K562 (cell line): Measurements from ENCODE around the gene DCPS. TPM values are rescaled to one million over a fixed set of nuclear protein-coding genes. Genes with fewer than 3 reads are reported as not detected.
A peak's percentile ranks its signal among the peaks of the same experiment; 100 is the strongest.

Experiments used
- ETV6 ChIP-seq, 3 experiments: fragments of 150-350 bp in 1 of 3; sonication (generic) in 1 of 3; formaldehyde crosslinking in 1 of 3; IDR thresholded peaks; 2 replicates each; pipeline versions ENCODE4 v1.6.1 to v1.8.0; 2014 to 2022; ENCODE audit warnings: borderline replicate concordance in 2 of 3, low read depth in 2 of 3, antibody characterized with exemption in 1 of 3, low read length in 1 of 3, mild to moderate bottlenecking in 1 of 3, missing genetic modification reagents in 1 of 3
- HNRNPK ChIP-seq: fragments of 200-400 bp; formaldehyde crosslinking; IDR thresholded peaks from one replicate; pipeline ENCODE4 v1.6.1; 2018; ENCODE audit warnings: mild to moderate bottlenecking, low read depth, low read length; ENCODE audit not compliant: poor library complexity, severe bottlenecking
- POLR2G ChIP-seq: fragments of 200-400 bp; formaldehyde crosslinking; IDR thresholded peaks from 2 replicates; pipeline ENCODE4 v1.6.1; 2017; ENCODE audit warnings: low read depth, mild to moderate bottlenecking, antibody characterized with exemption, low read length, moderate library complexity
- REST ChIP-seq, 2 experiments: fragments of 450-650 bp; formaldehyde crosslinking in 1 of 2; IDR thresholded peaks; 2 replicates each; pipeline versions ENCODE4 v1.4.0 to v1.6.1; 2014 to 2020; ENCODE audit warnings: mild to moderate bottlenecking in 2 of 2, borderline replicate concordance in 1 of 2, low read depth in 1 of 2
- polyA plus RNA-seq, 8 experiments: library from polyadenylated mRNA; depleted of rRNA in 4 of 8; stranded (reverse) in 5 of 8; unstranded in 3 of 8; fragments of >200 nt; fragmentation: Nextera tagmentation in 2 of 8; fragmentation: Illumina TruSeq in 1 of 8; extraction: Ambion mirVana in 2 of 8; extraction: Trizol in 1 of 8; gene quantifications; 2 replicates each; pipeline versions ENCODE4 v1.2.1 to v1.2.3, GENCODE V29; 2011 to 2014; ENCODE audit warnings: inconsistent platforms in 1 of 8, missing spikeins in 1 of 8
- total RNA-seq, 7 experiments: library from RNA; depleted of rRNA in 6 of 7; stranded (reverse); fragments of >200 nt in 6 of 7; fragmentation: Illumina TruSeq in 2 of 7; extraction: Trizol in 2 of 7; gene quantifications; 2 replicates each; pipeline versions ENCODE4 v1.2.1 to v1.2.3, GENCODE V29; 2011 to 2021; ENCODE audit warnings: low replicate concordance in 1 of 7
- TF ChIP-seq, protein P1 (sequence below): fragments of 200-400 bp; formaldehyde crosslinking; IDR thresholded peaks from 2 replicates; pipeline ENCODE4 v1.6.1; 2017; ENCODE audit warnings: mild to moderate bottlenecking, low read depth, low read length, moderate library complexity
- TF ChIP-seq, protein P2 (sequence below): fragments of 250-450 bp; sonication (Bioruptor Pico); IDR thresholded peaks from 2 replicates; pipeline ENCODE4 v1.5.0; 2022; ENCODE audit warnings: mild to moderate bottlenecking
- TF ChIP-seq, protein P3 (sequence below), 2 experiments: fragments of 450-650 bp; conservative IDR thresholded peaks; 2 replicates each; pipeline ENCODE4 v1.6.1; 2017; ENCODE audit warnings: mild to moderate bottlenecking in 2 of 2, moderate library complexity in 2 of 2

The DCPS gene
- total and polyA plus RNA-seq, 9 of the 15 experiments (the other 6 are each of a cell fraction or from before 2014, with no cell fraction given): 8.7 to 38.1 (median 17.9) TPM

DNA sequence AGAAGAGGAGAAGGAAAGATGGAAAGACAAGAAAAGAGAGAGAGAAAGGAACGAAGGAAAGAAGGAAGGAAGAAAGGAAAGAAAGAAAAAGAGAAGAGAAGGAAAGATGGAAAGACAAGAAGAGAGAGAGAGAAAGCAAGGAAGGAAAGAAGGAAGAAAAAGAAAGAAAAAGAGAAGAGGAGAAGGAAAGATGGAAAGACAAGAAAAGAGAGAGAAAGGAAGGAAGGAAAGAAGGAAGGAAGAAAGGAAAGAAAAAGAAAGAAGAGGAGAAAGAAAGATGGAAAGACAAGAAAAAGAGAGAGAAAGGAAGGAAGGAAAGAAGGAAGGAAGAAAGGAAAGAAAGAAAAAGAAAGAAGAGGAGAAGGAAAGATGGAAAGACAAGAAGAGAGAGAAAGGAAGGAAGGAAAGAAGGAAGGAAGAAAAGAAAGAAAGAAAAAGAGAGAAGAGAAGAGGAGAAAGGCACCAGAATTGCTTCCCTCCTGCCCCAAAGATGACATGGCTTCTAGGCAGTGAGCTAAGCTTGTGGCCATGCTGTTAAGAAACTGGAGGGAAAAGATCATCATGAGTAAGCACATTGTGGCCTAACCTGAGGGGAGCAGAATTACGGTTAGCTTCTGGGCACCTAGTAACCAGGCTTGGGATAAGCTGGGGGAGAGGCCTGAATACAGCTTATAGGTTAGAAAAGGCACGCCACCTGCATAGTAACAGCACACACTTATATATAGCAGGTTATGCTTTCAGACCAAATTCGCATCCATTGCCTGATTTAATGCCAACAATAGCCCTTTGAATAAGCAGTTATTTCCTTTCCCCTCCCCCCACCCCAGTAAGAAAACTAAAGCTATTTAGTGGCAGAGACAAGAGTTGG, 49.3 kb downstream of the DCPS start (continued):
- TF ChIP-seq, protein P1, sequence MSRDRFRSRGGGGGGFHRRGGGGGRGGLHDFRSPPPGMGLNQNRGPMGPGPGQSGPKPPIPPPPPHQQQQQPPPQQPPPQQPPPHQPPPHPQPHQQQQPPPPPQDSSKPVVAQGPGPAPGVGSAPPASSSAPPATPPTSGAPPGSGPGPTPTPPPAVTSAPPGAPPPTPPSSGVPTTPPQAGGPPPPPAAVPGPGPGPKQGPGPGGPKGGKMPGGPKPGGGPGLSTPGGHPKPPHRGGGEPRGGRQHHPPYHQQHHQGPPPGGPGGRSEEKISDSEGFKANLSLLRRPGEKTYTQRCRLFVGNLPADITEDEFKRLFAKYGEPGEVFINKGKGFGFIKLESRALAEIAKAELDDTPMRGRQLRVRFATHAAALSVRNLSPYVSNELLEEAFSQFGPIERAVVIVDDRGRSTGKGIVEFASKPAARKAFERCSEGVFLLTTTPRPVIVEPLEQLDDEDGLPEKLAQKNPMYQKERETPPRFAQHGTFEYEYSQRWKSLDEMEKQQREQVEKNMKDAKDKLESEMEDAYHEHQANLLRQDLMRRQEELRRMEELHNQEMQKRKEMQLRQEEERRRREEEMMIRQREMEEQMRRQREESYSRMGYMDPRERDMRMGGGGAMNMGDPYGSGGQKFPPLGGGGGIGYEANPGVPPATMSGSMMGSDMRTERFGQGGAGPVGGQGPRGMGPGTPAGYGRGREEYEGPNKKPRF: no peak
- TF ChIP-seq POLR2G: no peak
- TF ChIP-seq, protein P2, sequence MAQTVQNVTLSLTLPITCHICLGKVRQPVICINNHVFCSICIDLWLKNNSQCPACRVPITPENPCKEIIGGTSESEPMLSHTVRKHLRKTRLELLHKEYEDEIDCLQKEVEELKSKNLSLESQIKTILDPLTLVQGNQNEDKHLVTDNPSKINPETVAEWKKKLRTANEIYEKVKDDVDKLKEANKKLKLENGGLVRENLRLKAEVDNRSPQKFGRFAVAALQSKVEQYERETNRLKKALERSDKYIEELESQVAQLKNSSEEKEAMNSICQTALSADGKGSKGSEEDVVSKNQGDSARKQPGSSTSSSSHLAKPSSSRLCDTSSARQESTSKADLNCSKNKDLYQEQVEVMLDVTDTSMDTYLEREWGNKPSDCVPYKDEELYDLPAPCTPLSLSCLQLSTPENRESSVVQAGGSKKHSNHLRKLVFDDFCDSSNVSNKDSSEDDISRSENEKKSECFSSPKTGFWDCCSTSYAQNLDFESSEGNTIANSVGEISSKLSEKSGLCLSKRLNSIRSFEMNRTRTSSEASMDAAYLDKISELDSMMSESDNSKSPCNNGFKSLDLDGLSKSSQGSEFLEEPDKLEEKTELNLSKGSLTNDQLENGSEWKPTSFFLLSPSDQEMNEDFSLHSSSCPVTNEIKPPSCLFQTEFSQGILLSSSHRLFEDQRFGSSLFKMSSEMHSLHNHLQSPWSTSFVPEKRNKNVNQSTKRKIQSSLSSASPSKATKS (CRISPR knock-in tag): no peak
- TF ChIP-seq, protein P3, sequence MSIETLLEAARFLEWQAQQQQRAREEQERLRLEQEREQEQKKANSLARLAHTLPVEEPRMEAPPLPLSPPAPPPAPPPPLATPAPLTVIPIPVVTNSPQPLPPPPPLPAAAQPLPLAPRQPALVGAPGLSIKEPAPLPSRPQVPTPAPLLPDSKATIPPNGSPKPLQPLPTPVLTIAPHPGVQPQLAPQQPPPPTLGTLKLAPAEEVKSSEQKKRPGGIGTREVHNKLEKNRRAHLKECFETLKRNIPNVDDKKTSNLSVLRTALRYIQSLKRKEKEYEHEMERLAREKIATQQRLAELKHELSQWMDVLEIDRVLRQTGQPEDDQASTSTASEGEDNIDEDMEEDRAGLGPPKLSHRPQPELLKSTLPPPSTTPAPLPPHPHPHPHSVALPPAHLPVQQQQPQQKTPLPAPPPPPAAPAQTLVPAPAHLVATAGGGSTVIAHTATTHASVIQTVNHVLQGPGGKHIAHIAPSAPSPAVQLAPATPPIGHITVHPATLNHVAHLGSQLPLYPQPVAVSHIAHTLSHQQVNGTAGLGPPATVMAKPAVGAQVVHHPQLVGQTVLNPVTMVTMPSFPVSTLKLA (conservative IDR thresholded peaks at IDR 0.05): peak in 1 of 2 experiments; percentile 58; a peak in 1 of 4 replicates
- no peak for TF ChIP-seq HNRNPK
- TF ChIP-seq REST (IDR thresholded peaks at IDR 0.05; ENCODE audit: borderline replicate concordance): no peak
- TF ChIP-seq REST (CRISPR knock-in tag; IDR thresholded peaks at IDR 0.05; ENCODE audit: low read depth): no peak
- no peak for TF ChIP-seq ETV6 (IDR thresholded peaks at IDR 0.05; ENCODE audit: borderline replicate concordance in 1 of 2, low read depth in 2 of 2, low read length in 1 of 2)
- no peak for TF ChIP-seq ETV6 (CRISPR knock-in tag; IDR thresholded peaks at IDR 0.05; ENCODE audit: borderline replicate concordance)
